Lower lobe of right lung (tissue), 2 donors: Measurements from ENCODE around the gene TRIOBP. TPM values are rescaled to one million over a fixed set of nuclear protein-coding genes. Genes with fewer than 3 reads are reported as not detected.

ENCODE experiments used
- ATAC-seq, 2 donors: fragments of 200-7000 bp; cut with Tn5 transposase; one replicate each; pipeline ENCODE4 v1.9.1; 2020 to 2022; ENCODE audit warnings: mild to moderate bottlenecking in 2 of 2, moderate library complexity in 2 of 2
- DNase-seq: peaks from one replicate; pipeline ENCODE4 v3.0.0-alpha.2; 2020
- H3K27ac ChIP-seq: fragments of 200-600 bp; one replicate; pipeline ENCODE4 v1.8.0; 2022
- H3K27me3 ChIP-seq: fragments of 200-600 bp; one replicate; pipeline ENCODE4 v1.8.0; 2022; ENCODE audit warnings: low read depth
- H3K36me3 ChIP-seq: fragments of 200-600 bp; one replicate; pipeline ENCODE4 v1.8.0; 2022; ENCODE audit warnings: mild to moderate bottlenecking
- H3K4me1 ChIP-seq: fragments of 200-600 bp; one replicate; pipeline ENCODE4 v1.8.0; 2022
- H3K4me3 ChIP-seq: fragments of 200-600 bp; one replicate; pipeline ENCODE4 v1.8.0; 2022; ENCODE audit warnings: mild to moderate bottlenecking
- H3K9me3 ChIP-seq: fragments of 200-600 bp; one replicate; pipeline ENCODE4 v1.8.0; 2022
- intact Hi-C: fragments of 100-400 bp; cut with DNase I; formaldehyde crosslinking; loops from one replicate; pipeline ENCODE4 v1.11.0; 2022
- total RNA-seq: library from RNA; stranded (reverse); fragmentation: NEBNext Ultra II Directional; extraction: Animal tissue kit (Norgen Biotek cat#: 25700); gene quantifications from one replicate; pipeline ENCODE4 v1.2.1, GENCODE V29; 2021
- TF ChIP-seq, protein P1 (sequence below): fragments of 200-600 bp; IDR thresholded peaks from one replicate; pipeline ENCODE4 v1.8.0; 2022; ENCODE audit warnings: antibody characterized with exemption, mild to moderate bottlenecking
- donor health status: DM: no; HTN: yes; CAD: no; lungs with severe emphysema.

TRIOBP gene
- total RNA-seq, 1 donor from 2014 or later = 78.8 TPM

DNA sequence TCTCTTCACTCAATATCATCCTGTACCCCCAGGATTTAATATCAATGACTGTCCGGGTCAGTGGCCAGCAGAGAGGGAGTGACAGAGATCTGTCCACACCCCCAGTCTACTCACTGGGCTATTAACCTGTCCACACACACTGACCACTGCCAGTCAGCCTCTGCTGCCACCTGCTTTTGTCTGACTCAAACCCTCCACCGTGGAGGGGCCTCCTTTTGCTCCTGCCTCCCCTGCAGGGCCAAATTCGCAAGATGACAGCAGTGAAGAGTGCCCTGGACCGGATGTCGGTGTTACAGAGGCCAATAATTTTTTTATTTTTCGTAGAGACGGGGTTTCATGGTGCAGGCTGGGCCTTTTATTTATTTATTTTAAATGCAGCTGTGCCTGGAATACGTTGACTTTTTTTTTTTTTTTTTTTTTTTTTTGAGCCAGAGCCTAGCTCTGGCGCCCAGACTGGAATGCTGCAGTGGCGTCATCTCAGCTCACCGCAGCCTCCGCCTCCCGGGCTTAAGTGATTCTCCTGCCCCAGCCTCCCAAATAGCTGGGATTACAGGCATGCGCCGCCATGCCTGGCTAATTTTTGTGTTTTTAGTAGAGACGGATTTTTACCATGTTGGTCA is 33.2 kb upstream of the TRIOBP start:
- Histone ChIP-seq H3K4me1 (peaks cover 31% of the 10 kb centered on the region), H3K27me3 (no peaks in the 10 kb centered on the region), H3K27ac (no peak overlapping the region), H3K36me3 (peaks cover 14% of the 10 kb centered on the region), H3K4me3 (no peak overlapping the region), H3K9me3 (no peaks in the 10 kb centered on the region)
- TF ChIP-seq, protein P1, sequence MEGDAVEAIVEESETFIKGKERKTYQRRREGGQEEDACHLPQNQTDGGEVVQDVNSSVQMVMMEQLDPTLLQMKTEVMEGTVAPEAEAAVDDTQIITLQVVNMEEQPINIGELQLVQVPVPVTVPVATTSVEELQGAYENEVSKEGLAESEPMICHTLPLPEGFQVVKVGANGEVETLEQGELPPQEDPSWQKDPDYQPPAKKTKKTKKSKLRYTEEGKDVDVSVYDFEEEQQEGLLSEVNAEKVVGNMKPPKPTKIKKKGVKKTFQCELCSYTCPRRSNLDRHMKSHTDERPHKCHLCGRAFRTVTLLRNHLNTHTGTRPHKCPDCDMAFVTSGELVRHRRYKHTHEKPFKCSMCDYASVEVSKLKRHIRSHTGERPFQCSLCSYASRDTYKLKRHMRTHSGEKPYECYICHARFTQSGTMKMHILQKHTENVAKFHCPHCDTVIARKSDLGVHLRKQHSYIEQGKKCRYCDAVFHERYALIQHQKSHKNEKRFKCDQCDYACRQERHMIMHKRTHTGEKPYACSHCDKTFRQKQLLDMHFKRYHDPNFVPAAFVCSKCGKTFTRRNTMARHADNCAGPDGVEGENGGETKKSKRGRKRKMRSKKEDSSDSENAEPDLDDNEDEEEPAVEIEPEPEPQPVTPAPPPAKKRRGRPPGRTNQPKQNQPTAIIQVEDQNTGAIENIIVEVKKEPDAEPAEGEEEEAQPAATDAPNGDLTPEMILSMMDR = no peak
- intact Hi-C loops = no loop called here
- ATAC-seq = no peak
- DNase-seq = no peak

DNA sequence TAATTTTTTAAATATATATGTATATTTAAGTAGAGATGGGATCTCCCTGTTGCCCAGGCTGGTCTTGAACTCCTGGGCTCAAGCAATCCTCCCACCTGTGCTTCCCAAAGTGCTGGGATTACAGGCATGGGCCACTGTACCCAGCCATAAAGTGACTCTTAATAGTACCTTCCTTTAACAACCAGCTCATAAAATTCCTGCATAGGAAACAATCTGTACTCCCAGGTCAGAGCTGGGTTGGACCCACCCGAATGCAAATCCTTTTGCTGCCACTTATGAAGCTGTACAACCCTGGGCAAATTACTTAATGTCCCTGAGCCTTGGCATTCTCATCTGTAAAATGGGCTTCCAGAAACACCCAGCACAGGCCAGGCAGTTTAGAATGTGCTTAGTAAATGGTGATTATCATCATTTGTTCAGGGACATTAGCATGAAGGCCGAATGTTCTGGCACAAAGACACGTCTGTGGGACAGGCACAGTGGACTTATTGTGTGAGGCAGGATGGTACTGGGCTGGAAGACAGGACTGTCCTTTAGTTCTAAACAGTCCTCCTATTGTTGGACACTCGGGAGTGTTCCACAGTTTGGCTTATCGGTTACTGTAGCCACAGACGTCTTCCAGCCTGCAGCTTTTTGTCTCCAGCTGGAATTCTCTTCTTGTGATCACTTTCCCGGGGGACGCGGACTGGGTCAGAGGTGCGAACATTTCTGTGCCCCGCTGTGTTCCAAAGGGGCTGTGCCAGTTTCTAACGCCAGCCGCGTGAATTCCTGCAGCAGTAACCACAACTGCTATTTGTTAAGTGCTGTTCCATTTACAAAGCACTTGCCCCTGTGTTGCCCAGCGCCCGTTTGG is 32.4 kb upstream of the TRIOBP start:
- TF ChIP-seq, protein P1 = no peak
- Histone ChIP-seq H3K9me3 (no peaks in the 10 kb centered on the region), H3K4me3 (no peak overlapping the region), H3K4me1 (peaks cover 28% of the 10 kb centered on the region), H3K36me3 (peaks cover 14% of the 10 kb centered on the region), H3K27ac (no peak overlapping the region), H3K27me3 (no peaks in the 10 kb centered on the region)
- ATAC-seq = no peak
- intact Hi-C loops = no loop called here
- DNase-seq = no peak

DNA sequence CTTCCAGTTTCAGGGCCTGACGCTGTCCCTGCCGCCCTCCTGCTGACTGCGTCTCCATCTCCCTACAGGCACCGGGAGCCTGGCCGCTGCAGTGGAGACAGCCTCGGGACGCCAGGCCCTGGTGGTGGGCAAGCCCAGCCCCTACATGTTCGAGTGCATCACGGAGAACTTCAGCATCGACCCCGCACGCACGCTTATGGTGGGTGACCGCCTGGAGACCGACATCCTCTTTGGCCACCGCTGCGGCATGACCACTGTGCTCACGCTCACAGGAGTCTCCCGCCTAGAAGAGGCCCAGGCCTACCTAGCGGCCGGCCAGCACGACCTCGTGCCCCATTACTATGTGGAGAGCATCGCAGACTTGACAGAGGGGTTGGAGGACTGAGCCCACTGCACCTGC is 31.4 kb upstream of the TRIOBP start:
- no peaks in the 10 kb centered on the region for H3K9me3 ChIP-seq
- ATAC-seq (no peak), DNase-seq (no peak)
- H3K4me1 ChIP-seq = peaks cover 17% of the 10 kb centered on the region
- TF ChIP-seq, protein P1 = no peak
- no peak overlapping the region for H3K27ac ChIP-seq
- intact Hi-C loops = no loop called here
- H3K36me3 ChIP-seq = peaks cover 14% of the 10 kb centered on the region
- no peak overlapping the region for H3K4me3 ChIP-seq
- no peaks in the 10 kb centered on the region for H3K27me3 ChIP-seq

DNA sequence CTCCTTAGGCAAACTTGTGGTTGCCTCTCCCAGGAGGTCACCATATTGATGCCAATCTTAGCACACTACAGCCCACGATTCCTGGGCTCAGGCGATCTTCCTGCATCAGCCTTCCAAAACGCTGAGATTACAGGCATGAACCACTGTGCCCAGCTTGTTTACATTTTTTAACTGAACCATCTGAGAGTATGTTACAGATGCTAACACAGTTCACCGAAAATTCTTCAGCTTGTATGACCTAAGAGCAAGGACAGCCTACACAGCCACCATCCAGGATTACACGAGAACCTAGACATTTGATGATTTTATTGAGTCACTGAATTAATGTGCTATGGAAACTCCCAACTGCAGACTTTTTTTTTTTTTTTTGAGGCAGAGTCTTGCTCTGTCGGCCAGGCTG is 27.3 kb upstream of the TRIOBP start:
- Histone ChIP-seq H3K4me1 (peaks cover 23% of the 10 kb centered on the region), H3K9me3 (no peaks in the 10 kb centered on the region), H3K36me3 (peaks cover 14% of the 10 kb centered on the region), H3K4me3 (no peak overlapping the region), H3K27me3 (no peaks in the 10 kb centered on the region), H3K27ac (no peak overlapping the region)
- TF ChIP-seq, protein P1 = no peak
- intact Hi-C loops = no loop called here
- DNase-seq (no peak), ATAC-seq (no peak)

DNA sequence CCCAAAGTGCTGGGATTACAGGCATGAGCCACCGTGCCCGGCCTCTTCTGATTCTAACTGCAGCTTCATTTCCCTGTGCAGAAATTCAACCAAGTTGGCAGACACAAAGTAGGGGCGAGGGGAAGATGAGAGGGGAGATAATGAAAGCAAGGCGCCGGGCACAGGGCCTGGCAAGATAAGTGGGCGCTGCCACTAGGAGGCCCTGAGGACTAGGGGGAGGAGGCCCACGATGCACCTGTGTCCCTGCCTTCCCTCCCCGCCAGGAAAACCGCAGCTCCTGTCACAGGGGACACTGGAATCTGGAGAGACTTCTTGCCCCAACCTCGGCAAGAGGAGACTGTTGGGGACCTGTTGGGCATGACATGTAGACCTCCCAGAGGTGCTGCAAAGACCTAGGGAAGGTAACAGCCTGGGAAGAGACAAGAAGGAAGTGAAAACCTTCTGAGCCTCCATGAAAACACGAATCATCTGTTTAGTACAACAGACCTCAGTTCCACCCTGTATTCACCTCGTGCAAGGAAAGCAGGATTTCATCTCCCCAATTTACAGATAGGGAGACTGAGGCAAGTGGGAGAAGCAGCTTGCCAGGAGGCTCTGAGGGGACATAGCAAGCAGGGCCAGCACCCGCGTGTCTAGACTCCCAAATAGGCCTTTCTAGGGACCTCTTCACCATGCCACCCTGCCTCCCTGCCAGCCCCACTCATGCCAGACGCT is 24.5 kb upstream of the TRIOBP start:
- H3K4me3 ChIP-seq = no peak overlapping the region
- H3K27ac ChIP-seq = peak overlapping the region; percentile 0
- no peak for DNase-seq
- peaks cover 41% of the 10 kb centered on the region for H3K4me1 ChIP-seq
- no peaks in the 10 kb centered on the region for H3K27me3 ChIP-seq
- H3K36me3 ChIP-seq = no peaks in the 10 kb centered on the region
- ATAC-seq = no peak
- intact Hi-C loops = no loop called here
- TF ChIP-seq, protein P1 = no peak
- H3K9me3 ChIP-seq = no peaks in the 10 kb centered on the region
